ENCODE measurements around the gene FKBP11. TPM values are rescaled to one million over a fixed set of nuclear protein-coding genes. Genes with fewer than 3 reads are reported as not detected.

FKBP11 gene
- total RNA-seq, 2 experiments from 2014 or later: 82.3 to 85.9 TPM

DNA sequence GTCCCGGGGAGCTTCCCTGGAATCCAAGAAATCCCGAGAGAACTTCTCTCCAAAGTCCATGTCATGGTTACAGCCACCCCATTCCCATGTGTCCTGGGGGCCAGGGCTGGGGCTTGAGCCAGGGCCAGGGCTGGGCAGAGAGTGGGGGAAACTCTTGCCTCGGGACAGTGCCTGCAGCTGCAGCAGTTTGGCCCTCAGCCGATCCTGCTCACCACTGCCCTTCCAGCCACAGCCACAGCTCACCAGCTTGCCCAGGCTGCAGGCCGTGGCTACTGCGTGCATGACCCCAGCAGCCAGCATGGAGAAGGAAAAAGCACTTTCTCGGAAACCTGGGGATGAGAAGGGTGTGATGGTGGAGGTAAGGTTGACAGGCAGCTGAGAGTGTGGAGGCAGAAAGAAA is 42.7 kb upstream of the FKBP11 start:
- CTCF ChIA-PET: interaction anchor here (4.0 to 5.7 kb wide), 2 partner anchors 10 to 20 kb away, joined by 22 to 34 read pairs; partner anchors contain the start of gene WNT1
- no peak overlapping the region for H3K27ac Mint-ChIP-seq
- intact Hi-C loops (cut with DNase I, micrococcal nuclease): no loop called here
- no peak overlapping the region for H3K4me3 Mint-ChIP-seq
- no peak for DNase-seq
- H3K27me3 Mint-ChIP-seq: peaks cover 34% of the 10 kb centered on the region
- H3K4me3 ChIP-seq (ENCODE audit: low read length): no peak overlapping the region
- H3K9me3 Mint-ChIP-seq: no peaks in the 10 kb centered on the region
- peaks cover 23% of the 10 kb centered on the region for H3K4me1 Mint-ChIP-seq (ENCODE audit: low read depth)
- H3K27ac ChIP-seq (ENCODE audit: low read depth in 1 of 2, low read length in 2 of 2): no peak overlapping the region
- POLR2A ChIA-PET: interaction anchor here (0.8 kb wide), 1 partner anchor 116 kb away, joined by 3 read pairs; the partner anchor contains the start of gene DDX23
- peaks cover 0 to 6% of the 10 kb centered on the region in 2 experiments for H3K9me3 ChIP-seq (ENCODE audit: control insufficient read depth in 1 of 2, insufficient read depth in 1 of 2, low read length in 2 of 2)
- no peaks in the 10 kb centered on the region for H3K36me3 Mint-ChIP-seq (ENCODE audit: low read depth)
- no peak for ATAC-seq (ENCODE audit: poor library complexity)
- H3K27me3 ChIP-seq (ENCODE audit: control insufficient read depth in 1 of 2, insufficient read depth in 2 of 2, low read length in 2 of 2): peaks cover 29 to 31% of the 10 kb centered on the region in 2 experiments
- TF ChIP-seq, protein P1, sequence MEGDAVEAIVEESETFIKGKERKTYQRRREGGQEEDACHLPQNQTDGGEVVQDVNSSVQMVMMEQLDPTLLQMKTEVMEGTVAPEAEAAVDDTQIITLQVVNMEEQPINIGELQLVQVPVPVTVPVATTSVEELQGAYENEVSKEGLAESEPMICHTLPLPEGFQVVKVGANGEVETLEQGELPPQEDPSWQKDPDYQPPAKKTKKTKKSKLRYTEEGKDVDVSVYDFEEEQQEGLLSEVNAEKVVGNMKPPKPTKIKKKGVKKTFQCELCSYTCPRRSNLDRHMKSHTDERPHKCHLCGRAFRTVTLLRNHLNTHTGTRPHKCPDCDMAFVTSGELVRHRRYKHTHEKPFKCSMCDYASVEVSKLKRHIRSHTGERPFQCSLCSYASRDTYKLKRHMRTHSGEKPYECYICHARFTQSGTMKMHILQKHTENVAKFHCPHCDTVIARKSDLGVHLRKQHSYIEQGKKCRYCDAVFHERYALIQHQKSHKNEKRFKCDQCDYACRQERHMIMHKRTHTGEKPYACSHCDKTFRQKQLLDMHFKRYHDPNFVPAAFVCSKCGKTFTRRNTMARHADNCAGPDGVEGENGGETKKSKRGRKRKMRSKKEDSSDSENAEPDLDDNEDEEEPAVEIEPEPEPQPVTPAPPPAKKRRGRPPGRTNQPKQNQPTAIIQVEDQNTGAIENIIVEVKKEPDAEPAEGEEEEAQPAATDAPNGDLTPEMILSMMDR (IDR thresholded peaks at IDR 0.05): no peak
- H3K36me3 ChIP-seq (ENCODE audit: insufficient read depth, low read length): no peaks in the 10 kb centered on the region
- peaks cover 37% of the 10 kb centered on the region for H3K4me1 ChIP-seq (ENCODE audit: insufficient read depth, low read length)

DNA sequence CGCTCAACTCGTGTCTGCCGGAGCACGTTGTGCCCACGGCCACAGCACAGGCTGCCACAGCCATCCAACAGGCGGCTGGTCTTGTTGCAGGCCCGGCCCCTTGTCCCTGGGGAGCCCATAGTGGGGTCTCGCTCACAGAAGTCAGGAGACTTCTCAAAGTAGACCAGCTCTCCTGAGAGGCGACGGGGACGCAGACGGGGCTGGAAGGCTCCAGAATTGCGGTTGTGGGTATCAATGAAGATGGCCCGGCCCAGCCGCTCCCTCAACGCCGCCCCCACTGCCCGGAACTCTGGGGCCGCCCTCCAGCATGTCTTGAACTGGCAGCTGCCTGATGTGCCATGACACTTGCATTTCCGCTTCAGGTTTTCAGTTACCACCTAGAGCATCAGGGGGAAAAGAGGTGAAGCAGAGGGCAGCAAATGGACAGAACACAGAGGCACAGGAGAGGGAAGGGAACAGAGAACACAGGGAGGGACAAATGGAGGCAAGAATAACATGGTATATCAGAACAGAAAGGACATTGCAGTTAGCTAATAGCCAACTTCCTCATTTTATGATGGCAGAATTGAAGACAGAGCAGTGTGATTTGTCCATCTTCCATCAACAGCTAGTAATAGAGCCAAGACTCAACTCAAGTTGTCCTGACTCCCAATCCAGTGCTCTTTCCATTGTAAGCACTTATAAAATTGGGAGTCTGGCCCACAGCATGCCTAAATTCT is 41.0 kb upstream of the FKBP11 start:
- no peaks in the 10 kb centered on the region for H3K9me3 ChIP-seq (ENCODE audit: control insufficient read depth in 1 of 2, insufficient read depth in 1 of 2, low read length in 2 of 2)
- no peak overlapping the region for H3K4me3 ChIP-seq (ENCODE audit: low read length)
- Mint-ChIP-seq H3K9me3 (no peaks in the 10 kb centered on the region), H3K27ac (no peak overlapping the region), H3K4me3 (no peak overlapping the region), H3K36me3 (ENCODE audit: low read depth) (no peaks in the 10 kb centered on the region), H3K27me3 (peaks cover 17% of the 10 kb centered on the region), H3K4me1 (ENCODE audit: low read depth) (peaks cover 15% of the 10 kb centered on the region)
- no peak overlapping the region for H3K27ac ChIP-seq (ENCODE audit: low read depth in 1 of 2, low read length in 2 of 2)
- ChIA-PET POLR2A (interaction anchor here (1.0 to 1.2 kb wide), 2 partner anchors 9 to 12 kb away, joined by 4 read pairs; partner anchors contain the start of genes ARF3 and WNT1), CTCF (interaction anchor here (1.8 to 5.7 kb wide), 3 partner anchors 12 to 41 kb away, joined by 5 to 34 read pairs (median 22); partner anchors contain the start of genes FKBP11 and WNT1)
- no peak for ATAC-seq (ENCODE audit: poor library complexity)
- DNase-seq: no peak
- H3K36me3 ChIP-seq (ENCODE audit: insufficient read depth, low read length): no peaks in the 10 kb centered on the region
- intact Hi-C loops (cut with DNase I, micrococcal nuclease): no loop called here
- TF ChIP-seq, protein P1 (IDR thresholded peaks at IDR 0.05): no peak
- H3K27me3 ChIP-seq (ENCODE audit: control insufficient read depth in 1 of 2, insufficient read depth in 2 of 2, low read length in 2 of 2): peaks cover 14% of the 10 kb centered on the region in 2 experiments
- peaks cover 25% of the 10 kb centered on the region for H3K4me1 ChIP-seq (ENCODE audit: insufficient read depth, low read length)

DNA sequence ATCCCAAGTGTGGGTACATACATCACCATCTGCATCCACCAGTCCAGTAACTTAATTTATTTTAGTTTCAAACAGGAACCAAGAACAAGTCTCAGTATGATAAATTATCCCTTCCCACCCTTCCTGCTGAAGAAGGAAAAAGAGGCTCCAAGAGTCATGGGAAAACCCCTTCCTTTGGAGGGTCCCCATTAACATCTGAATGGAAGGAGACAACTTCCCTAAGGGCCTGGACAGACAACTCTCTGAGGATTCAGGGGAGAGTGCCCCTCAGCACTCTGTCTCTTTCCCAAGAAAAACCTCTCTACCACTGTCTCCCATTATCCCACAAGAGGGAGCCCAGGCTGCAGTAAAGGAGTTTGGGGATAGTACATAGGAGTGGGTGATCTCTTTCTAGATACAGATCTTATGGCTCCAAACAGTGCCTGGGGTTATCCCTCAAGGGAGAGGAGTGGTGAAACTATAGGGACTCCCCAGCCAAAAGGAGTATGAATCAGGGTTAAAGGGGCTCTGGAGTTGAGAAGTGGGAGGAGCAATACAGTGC is 40.1 kb upstream of the FKBP11 start:
- CTCF ChIA-PET: no interaction called here
- Histone ChIP-seq H3K27ac (ENCODE audit: low read depth in 1 of 2, low read length in 2 of 2) (no peak overlapping the region), H3K4me1 (ENCODE audit: insufficient read depth, low read length) (peaks cover 15% of the 10 kb centered on the region), H3K27me3 (ENCODE audit: control insufficient read depth in 1 of 2, insufficient read depth in 2 of 2, low read length in 2 of 2) (peaks cover 4 to 5% of the 10 kb centered on the region in 2 experiments), H3K9me3 (ENCODE audit: control insufficient read depth in 1 of 2, insufficient read depth in 1 of 2, low read length in 2 of 2) (no peaks in the 10 kb centered on the region), H3K36me3 (ENCODE audit: insufficient read depth, low read length) (no peaks in the 10 kb centered on the region), H3K4me3 (ENCODE audit: low read length) (no peak overlapping the region)
- Mint-ChIP-seq H3K9me3 (no peaks in the 10 kb centered on the region), H3K27me3 (peaks cover 14% of the 10 kb centered on the region), H3K4me3 (no peak overlapping the region), H3K4me1 (ENCODE audit: low read depth) (peaks cover 5% of the 10 kb centered on the region), H3K27ac (no peak overlapping the region), H3K36me3 (ENCODE audit: low read depth) (no peaks in the 10 kb centered on the region)
- ATAC-seq (ENCODE audit: poor library complexity) (no peak), DNase-seq (no peak)
- TF ChIP-seq, protein P1 (IDR thresholded peaks at IDR 0.05): no peak
- POLR2A ChIA-PET: no interaction called here
- intact Hi-C loops (cut with DNase I, micrococcal nuclease): no loop called here

All from CD4-positive, alpha-beta T cell (primary cell).